Measurements from ENCODE around the gene ZNF302. TPM values are rescaled to one million over a fixed set of nuclear protein-coding genes. Genes with fewer than 3 reads are reported as not detected.
A peak's percentile ranks its signal among the peaks of the same experiment; 100 is the strongest.
"Not testable (repeated sequence)": the region's sequence is repeated elsewhere in the genome, so short reads cannot be mapped to it uniquely, and the experiment has no call there.

Gene ZNF302
- total RNA-seq, 2 donors from 2014 or later, result 20.7 to 25.5 TPM

DNA sequence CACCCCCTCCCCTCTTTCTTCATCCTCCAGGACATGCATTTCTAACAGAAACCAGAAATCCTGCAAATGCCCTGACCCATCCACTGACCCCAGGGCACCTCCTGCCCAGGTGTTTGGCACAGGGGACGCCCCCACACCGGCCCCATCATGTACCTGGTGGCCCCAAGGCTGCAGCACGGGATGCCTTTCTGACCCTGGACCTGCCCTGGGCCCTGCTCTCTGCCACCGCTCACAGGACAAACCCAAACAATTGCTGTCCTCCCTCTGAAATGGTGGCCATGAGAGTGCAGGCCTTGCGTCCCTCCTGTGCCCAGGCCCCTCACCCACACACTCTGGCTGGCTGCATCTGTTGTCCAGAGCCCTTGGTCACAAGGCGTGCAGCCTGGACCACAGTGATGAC is 12.6 kb upstream of the ZNF302 start:
- no peaks in the 10 kb centered on the region for H3K27me3 Mint-ChIP-seq (ENCODE audit: low read depth)
- H3K4me1 Mint-ChIP-seq (ENCODE audit: low read depth), result peaks cover 26% of the 10 kb centered on the region
- H3K36me3 Mint-ChIP-seq (ENCODE audit: insufficient read depth in 2 of 2), result peaks cover 0 to 1% of the 10 kb centered on the region in 2 donors
- ATAC-seq (replicated peaks in 1 of 2) (no peak), DNase-seq (no peak)
- H3K4me3 Mint-ChIP-seq, result no peak overlapping the region
- peaks cover 1 to 3% of the 10 kb centered on the region in 2 donors for H3K9me3 Mint-ChIP-seq
- no peak overlapping the region for H3K27ac Mint-ChIP-seq

DNA sequence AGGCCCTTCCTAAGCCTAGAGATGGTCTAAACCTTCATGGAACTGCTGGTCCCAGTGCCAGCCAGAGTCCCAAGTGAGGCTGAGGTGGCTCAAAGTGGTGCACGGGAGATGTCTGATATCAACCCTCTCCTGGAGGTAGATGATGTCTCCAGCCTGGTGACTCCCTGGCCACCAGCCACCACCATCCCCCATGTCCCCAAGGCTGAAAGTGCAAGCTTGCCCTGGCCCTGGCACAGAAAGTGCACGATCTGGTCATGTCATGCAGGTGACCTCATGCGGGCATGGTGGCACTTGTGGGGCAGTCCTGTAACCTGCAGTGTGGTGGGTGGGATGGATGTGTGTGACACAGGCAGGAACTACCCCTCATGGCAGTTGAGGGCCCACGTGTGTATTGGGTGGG is 12.2 kb upstream of the ZNF302 start:
- H3K27ac Mint-ChIP-seq, result not testable (repeated sequence)

DNA sequence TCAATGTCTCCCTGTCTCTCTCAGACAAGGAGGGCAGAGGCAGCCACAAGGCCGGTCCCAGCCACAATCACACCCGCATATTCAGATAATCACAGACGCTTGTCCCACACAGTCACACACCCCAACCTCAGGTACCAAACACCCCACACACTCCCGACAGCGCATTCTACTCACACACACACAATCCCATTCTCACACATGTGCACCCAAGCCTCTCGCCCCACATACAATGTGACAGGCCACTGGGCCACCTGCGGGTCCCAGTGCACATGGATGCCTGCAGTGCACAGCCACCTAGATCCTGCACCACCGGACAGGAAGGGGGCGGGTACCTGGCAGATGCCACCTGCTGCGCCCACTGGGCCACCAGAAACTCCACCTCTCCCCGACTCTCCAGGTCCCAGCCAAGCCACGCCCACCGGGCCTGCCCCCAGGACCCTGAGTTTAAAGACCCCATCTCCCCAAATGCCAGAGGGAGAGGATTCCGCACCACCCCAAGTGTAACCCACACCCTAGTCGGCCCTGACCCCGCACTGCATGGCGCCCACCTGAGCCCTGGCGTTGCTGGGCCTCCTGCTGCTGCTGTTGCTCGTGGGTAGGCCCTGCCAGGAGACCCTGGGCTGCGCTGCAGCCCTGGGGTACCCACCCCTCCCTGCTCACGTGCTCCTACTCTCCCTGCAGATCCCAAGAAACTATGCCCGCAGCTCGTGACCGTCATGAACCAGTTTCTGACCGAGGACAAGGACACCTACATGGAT is 11.1 kb upstream of the ZNF302 start:
- Mint-ChIP-seq H3K27me3 (ENCODE audit: low read depth) (no peaks in the 10 kb centered on the region), H3K4me3 (peak overlapping the region in 1 of 2 donors; percentile 79), H3K27ac (no peak overlapping the region), H3K9me3 (peaks cover under 1 to 3% of the 10 kb centered on the region in 2 donors), H3K36me3 (ENCODE audit: insufficient read depth in 2 of 2) (peaks cover 0 to 1% of the 10 kb centered on the region in 2 donors), H3K4me1 (ENCODE audit: low read depth) (peaks cover 26% of the 10 kb centered on the region)
- ATAC-seq (replicated peaks in 1 of 2), result no peak
- no peak for DNase-seq

More for the DNA sequence above, 12.2 kb upstream of the ZNF302 start:
- not testable (repeated sequence) for H3K9me3 Mint-ChIP-seq; ATAC-seq (replicated peaks in 1 of 2); H3K27me3 Mint-ChIP-seq (ENCODE audit: low read depth); DNase-seq; H3K4me3 Mint-ChIP-seq; H3K36me3 Mint-ChIP-seq (ENCODE audit: insufficient read depth in 2 of 2)
- peaks cover 26% of the 10 kb centered on the region for H3K4me1 Mint-ChIP-seq (ENCODE audit: low read depth)

DNA sequence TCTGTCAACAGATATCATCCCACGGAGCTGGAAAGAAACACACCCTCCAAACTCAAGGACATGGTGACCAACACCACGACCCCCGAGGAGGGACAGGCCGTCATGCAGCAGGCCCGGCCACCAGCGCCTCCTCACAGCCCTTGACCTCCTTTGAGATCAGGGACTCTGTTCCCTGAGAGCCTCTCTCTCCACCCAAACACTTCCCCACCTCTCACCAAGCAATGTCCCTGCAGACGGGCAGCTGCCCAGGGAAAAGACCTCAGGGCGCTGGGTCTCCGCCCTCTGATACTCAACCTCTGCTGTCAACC is 10.6 kb upstream of the ZNF302 start:
- ATAC-seq (replicated peaks in 1 of 2), result no peak
- H3K9me3 Mint-ChIP-seq, result peaks cover 0 to 3% of the 10 kb centered on the region in 2 donors
- peaks cover 0 to 1% of the 10 kb centered on the region in 2 donors for H3K36me3 Mint-ChIP-seq (ENCODE audit: insufficient read depth in 2 of 2)
- peak overlapping the region; percentile 17 to 79 for H3K4me3 Mint-ChIP-seq
- H3K27ac Mint-ChIP-seq, result peak overlapping the region; percentile 59
- no peaks in the 10 kb centered on the region for H3K27me3 Mint-ChIP-seq (ENCODE audit: low read depth)
- no peak for DNase-seq
- H3K4me1 Mint-ChIP-seq (ENCODE audit: low read depth), result peaks cover 26% of the 10 kb centered on the region

DNA sequence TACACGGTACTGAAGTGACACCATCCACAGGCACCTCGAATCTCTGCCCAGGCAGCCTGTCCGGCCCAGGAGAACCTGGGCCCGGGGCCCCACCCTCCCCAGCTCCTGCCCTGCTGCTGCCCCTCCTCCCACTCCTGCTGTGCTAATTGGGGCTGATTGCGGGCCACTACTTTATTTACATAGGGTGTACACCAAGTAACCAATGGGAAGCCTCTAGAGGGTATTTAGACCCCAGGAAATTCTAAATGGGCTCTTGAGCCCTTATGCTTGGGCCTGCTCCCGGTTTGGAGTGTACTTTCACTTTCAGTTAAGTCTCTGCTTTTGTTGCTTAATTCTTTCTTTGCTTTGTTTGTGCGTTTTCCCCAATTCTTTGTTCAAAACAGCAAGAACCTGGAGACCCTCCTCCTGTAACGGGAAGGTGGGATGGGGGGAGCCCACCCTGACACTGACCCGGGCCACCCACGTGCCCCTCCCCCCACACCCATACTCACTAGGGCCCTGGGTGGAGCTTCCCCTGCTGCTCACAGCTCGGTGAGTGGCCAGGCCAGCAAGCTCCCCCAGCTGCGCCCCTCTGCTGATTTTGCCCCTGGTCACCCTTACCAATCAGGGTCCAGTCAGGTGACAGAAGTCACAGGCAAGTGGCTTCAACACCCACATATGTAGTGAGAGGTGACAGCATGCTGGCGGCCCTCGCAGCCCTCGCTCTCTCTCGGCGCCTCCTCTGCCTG is 10.0 kb upstream of the ZNF302 start:
- Mint-ChIP-seq H3K4me1 (ENCODE audit: low read depth) (peaks cover 25% of the 10 kb centered on the region), H3K36me3 (ENCODE audit: insufficient read depth in 2 of 2) (peaks cover 0 to 1% of the 10 kb centered on the region in 2 donors), H3K27ac (peak overlapping the region; percentile 71), H3K27me3 (ENCODE audit: low read depth) (no peaks in the 10 kb centered on the region), H3K9me3 (peaks cover 0 to 3% of the 10 kb centered on the region in 2 donors), H3K4me3 (peak overlapping the region; percentile 57 to 79)
- ATAC-seq (replicated peaks in 1 of 2), result peak in 1 of 2 donors; percentile 22
- no peak for DNase-seq

DNA sequence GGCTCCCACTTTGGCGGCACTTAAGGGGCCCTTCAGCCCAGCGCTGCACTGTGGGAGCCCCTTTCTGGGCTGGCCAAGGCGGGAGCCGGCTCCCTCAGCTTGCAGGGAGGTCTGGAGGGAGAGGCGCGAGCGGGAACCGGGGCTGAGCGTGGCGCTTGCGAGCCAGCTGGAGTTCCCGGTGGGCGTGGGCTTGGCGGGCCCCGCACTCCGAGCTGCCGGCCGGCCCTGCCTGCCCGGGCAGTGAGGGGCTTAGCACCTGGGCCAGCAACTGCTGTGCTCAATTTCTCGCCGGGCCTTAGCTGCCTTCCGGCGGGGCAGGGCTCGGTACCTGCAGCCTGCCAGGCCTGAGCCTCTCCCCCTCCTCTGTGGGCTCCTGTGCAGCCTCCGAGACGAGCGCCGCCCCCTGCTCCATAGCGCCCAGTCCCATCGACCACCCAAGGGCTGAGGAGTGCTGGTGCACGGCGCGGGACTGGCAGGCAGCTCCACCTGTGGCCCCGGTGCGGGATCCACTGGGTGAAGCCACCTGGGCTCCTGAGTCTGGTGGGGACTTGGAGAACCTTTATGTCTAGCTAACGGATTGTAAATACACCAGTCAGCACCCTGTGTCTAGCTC is 9.3 kb upstream of the ZNF302 start:
- not testable (repeated sequence) for H3K27ac Mint-ChIP-seq; H3K9me3 Mint-ChIP-seq; H3K36me3 Mint-ChIP-seq (ENCODE audit: insufficient read depth in 2 of 2); DNase-seq; H3K27me3 Mint-ChIP-seq (ENCODE audit: low read depth); ATAC-seq (replicated peaks in 1 of 2)
- Mint-ChIP-seq H3K4me3 (peak overlapping the region in 1 of 2 donors; percentile 79), H3K4me1 (ENCODE audit: low read depth) (peaks cover 19% of the 10 kb centered on the region)

DNA sequence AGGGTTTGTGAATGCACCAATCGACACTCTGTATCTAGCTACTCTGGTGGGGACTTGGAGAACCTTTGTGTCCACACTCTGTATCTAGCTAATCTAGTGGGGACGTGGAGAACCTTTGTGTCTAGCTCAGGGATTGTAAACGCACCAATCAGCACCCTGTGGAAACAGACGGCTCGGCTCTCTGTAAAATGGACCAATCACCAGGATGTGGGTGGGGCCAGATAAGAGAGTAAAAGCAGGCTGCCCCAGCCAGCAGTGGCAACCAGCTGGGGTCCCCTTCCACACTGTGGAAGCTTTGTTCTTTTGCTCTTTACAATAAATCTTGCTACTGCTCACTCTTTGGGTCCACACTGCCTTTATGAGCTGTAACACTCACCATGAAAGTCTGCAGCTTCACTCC is 8.8 kb upstream of the ZNF302 start:
- DNase-seq; H3K4me3 Mint-ChIP-seq; H3K27me3 Mint-ChIP-seq (ENCODE audit: low read depth); H3K27ac Mint-ChIP-seq; H3K9me3 Mint-ChIP-seq; H3K36me3 Mint-ChIP-seq (ENCODE audit: insufficient read depth in 2 of 2); ATAC-seq (replicated peaks in 1 of 2): not testable (repeated sequence)
- H3K4me1 Mint-ChIP-seq (ENCODE audit: low read depth), result peaks cover 14% of the 10 kb centered on the region

DNA sequence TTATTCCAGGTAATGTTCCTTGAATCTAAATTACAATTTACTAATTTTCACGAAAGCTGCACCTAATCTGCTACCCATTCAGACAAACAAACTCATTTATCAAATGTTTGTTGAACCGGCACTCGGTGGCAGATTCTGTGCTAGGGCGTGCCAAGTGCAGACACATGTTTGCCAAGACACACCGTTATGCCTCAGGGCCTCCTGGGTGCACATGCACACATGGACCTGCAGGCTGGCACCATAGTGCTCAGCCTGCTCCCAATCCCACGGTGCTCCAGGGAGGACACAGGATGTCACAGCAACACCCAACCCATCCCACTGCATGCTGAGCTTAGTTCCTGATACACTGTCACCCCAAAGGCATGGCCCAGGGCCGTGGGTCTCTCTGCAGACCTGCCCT is 8.2 kb upstream of the ZNF302 start:
- no peak overlapping the region for H3K4me3 Mint-ChIP-seq
- H3K27ac Mint-ChIP-seq, result no peak overlapping the region
- H3K4me1 Mint-ChIP-seq (ENCODE audit: low read depth), result peaks cover 14% of the 10 kb centered on the region
- no peaks in the 10 kb centered on the region for H3K27me3 Mint-ChIP-seq (ENCODE audit: low read depth)
- no peaks in the 10 kb centered on the region for H3K9me3 Mint-ChIP-seq
- peaks cover 0 to 1% of the 10 kb centered on the region in 2 donors for H3K36me3 Mint-ChIP-seq (ENCODE audit: insufficient read depth in 2 of 2)
- ATAC-seq (replicated peaks in 1 of 2) (no peak), DNase-seq (no peak)

DNA sequence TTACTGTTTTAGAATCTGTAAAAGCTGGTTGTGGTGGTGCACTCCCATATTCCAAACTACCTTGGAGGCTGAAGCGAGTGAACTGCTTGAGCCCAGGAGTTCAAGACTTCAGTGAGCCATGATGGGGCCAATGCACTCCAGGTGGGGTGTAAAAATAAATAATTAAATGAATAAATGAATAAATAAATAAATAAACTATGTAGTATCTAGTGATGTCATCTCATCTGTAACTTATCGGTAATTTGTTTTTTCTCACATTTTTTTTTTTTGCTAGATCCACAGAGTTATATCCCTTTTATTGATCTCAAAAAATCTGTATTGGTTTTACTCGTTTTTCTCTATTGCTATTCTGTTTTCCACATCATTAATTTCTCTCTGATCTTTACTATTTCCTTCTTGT is 5.5 kb upstream of the ZNF302 start:
- DNase-seq (no peak), ATAC-seq (replicated peaks in 1 of 2) (no peak)
- Mint-ChIP-seq H3K4me3 (no peak overlapping the region), H3K36me3 (ENCODE audit: insufficient read depth in 2 of 2) (peaks cover 3 to 8% of the 10 kb centered on the region in 2 donors), H3K27me3 (ENCODE audit: low read depth) (no peaks in the 10 kb centered on the region), H3K9me3 (no peaks in the 10 kb centered on the region), H3K27ac (no peak overlapping the region), H3K4me1 (ENCODE audit: low read depth) (peaks cover 16% of the 10 kb centered on the region)

DNA sequence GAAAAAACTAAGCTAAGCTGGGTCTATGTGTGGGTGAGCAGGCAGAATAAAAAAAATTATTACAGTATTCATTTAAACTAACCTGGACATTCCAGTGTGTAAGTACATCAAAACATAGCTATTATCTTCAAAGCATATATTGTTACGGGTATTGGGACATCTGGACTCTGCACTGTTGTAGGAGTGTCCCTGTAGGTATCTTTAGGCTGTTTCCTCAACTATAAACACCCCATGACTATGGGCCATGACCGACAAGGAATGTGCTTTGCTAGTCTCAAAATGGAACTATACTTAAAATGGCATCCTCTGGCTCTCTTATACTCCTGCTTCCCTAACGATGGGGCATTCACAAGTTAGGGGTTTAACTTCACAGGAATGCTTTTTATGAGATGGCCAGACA is 3.9 kb upstream of the ZNF302 start:
- no peak overlapping the region for H3K27ac Mint-ChIP-seq
- peaks cover 17% of the 10 kb centered on the region for H3K4me1 Mint-ChIP-seq (ENCODE audit: low read depth)
- H3K9me3 Mint-ChIP-seq, result no peaks in the 10 kb centered on the region
- no peak for DNase-seq
- no peaks in the 10 kb centered on the region for H3K27me3 Mint-ChIP-seq (ENCODE audit: low read depth)
- no peak overlapping the region for H3K4me3 Mint-ChIP-seq
- no peak for ATAC-seq (replicated peaks in 1 of 2)
- H3K36me3 Mint-ChIP-seq (ENCODE audit: insufficient read depth in 2 of 2), result peaks cover 7 to 13% of the 10 kb centered on the region in 2 donors

DNA sequence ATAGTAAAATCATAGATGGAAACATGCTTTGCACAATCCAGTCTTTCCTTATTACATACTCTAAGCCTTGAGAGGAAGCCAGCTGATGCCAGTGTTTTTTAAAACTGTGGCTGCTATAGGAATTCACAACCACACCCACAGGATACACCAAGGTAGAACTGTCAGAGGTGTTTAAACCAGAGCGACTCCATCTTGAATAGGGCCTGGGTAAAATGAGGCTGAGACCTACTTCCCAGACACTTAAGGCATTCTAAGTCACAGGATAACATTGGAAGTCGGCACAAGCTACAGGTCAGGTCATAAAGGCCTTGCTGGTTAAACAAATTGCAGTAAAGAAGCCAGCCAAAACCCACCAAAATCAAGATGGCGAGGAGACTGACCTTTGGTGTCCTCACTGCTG is 2.2 kb upstream of the ZNF302 start:
- no peak overlapping the region for H3K27ac Mint-ChIP-seq
- DNase-seq, result no peak
- H3K27me3 Mint-ChIP-seq (ENCODE audit: low read depth), result no peaks in the 10 kb centered on the region
- H3K4me1 Mint-ChIP-seq (ENCODE audit: low read depth), result peaks cover 32% of the 10 kb centered on the region
- peaks cover 22 to 29% of the 10 kb centered on the region in 2 donors for H3K36me3 Mint-ChIP-seq (ENCODE audit: insufficient read depth in 2 of 2)
- no peak for ATAC-seq (replicated peaks in 1 of 2)
- peaks cover 6 to 8% of the 10 kb centered on the region in 2 donors for H3K9me3 Mint-ChIP-seq
- peak overlapping the region in 1 of 2 donors; percentile 40 for H3K4me3 Mint-ChIP-seq

DNA sequence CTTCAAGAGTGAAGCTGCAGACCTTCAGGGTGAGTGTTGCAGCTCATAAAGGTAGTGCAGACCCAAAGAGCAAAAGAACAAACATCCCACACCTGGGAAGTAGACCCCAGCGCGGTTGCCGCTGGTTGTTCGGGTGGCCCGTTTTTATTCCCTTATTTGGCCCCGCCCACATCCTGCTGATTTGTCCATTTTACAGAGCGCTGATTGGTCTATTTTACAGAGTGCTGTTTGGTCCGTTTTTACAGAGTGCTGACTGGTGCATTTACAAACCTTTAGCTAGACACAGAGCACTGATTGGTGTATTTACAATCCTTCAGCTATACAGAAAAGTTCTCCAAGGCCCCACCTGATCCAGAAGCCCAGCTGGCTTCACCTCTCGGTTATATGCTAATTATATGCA is 1.6 kb upstream of the ZNF302 start:
- no peak overlapping the region for H3K27ac Mint-ChIP-seq
- peaks cover 8 to 9% of the 10 kb centered on the region in 2 donors for H3K9me3 Mint-ChIP-seq
- H3K4me3 Mint-ChIP-seq, result peak overlapping the region in 1 of 2 donors; percentile 99
- H3K4me1 Mint-ChIP-seq (ENCODE audit: low read depth), result peaks cover 32% of the 10 kb centered on the region
- peaks cover 27 to 35% of the 10 kb centered on the region in 2 donors for H3K36me3 Mint-ChIP-seq (ENCODE audit: insufficient read depth in 2 of 2)
- no peaks in the 10 kb centered on the region for H3K27me3 Mint-ChIP-seq (ENCODE audit: low read depth)
- ATAC-seq (replicated peaks in 1 of 2) (no peak), DNase-seq (no peak)

DNA sequence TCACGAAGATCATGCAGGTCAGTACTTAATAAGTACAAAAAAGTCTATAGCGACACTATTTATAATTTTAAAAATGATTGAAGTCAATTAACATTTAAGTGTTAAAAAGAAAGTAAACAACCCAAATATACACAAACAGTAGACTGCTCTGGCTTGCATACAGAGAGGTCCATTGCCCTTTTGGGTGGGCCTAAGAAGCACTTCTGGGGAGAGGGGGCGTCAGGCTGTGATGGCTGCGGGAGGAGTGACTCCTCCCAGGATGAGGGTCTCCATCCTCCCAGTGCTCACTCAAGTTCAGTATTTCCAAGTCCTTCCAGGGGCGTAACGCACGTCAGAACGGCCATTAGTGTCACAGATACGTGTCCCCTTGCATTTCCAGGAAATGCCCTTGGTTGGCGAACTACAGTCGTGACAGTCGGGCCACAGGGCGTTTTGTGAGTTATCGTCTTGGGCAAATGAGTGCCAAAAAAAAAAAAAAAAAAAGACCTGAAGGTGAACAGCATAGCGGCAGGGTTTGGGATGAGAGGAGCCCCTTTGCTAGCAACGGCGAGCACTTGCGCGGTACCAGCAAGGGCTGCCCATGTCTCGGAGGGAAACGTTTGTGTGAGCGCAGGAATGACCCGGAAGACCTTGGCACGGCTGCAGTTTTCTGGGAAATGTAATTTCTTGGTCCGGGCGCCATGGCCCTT is 637 bp upstream of the ZNF302 start, which contains the start of gene SCGB2B2:
Gene SCGB2B2 (minus strand): TSS at position 463 of the 689 bp plus-strand sequence. CDS start 82,596 bp downstream, outside the sequence.
- DNase-seq (peak in 1 of 2 donors; percentile 79), ATAC-seq (replicated peaks in 1 of 2) (peak; percentile 72 to 75)
- H3K27me3 Mint-ChIP-seq (ENCODE audit: low read depth), result no peaks in the 10 kb centered on the region
- H3K4me3 Mint-ChIP-seq, result peak within 1 kb of the TSS; percentile 98 to 99
- peaks cover 32% of the 10 kb centered on the region for H3K4me1 Mint-ChIP-seq (ENCODE audit: low read depth)
- peaks cover 27 to 43% of the 10 kb centered on the region in 2 donors for H3K36me3 Mint-ChIP-seq (ENCODE audit: insufficient read depth in 2 of 2)
- H3K27ac Mint-ChIP-seq, result peak within 1 kb of the TSS; percentile 100
- peaks cover 8 to 9% of the 10 kb centered on the region in 2 donors for H3K9me3 Mint-ChIP-seq
